Measurements from ENCODE around the gene IL4.

Gene IL4

GRCh38 chr5:132658381-132659302, 15.1 kb upstream of the IL4 start:
- no peak for DNase-seq

GRCh38 chr5:132659598-132660493, 13.9 kb upstream of the IL4 start:
- no peak for DNase-seq

- DNase-seq: no peak
Observed at GRCh38 chr5:132661231-132662003, 12.4 kb upstream of the IL4 start.

- DNase-seq: no peak
Observed at GRCh38 chr5:132662004-132662401, 11.8 kb upstream of the IL4 start.

- no peak for DNase-seq
Observed at GRCh38 chr5:132662925-132663770, 10.6 kb upstream of the IL4 start.

- DNase-seq: no peak
Observed at GRCh38 chr5:132663771-132664695, 9.8 kb upstream of the IL4 start.

- DNase-seq: no peak
Observed at GRCh38 chr5:132664696-132665209, 9.0 kb upstream of the IL4 start.

- DNase-seq: no peak
Observed at GRCh38 chr5:132665574-132666080, 8.2 kb upstream of the IL4 start.

GRCh38 chr5:132666310-132667123, 7.3 kb upstream of the IL4 start:
- no peak for DNase-seq

- DNase-seq: no peak
Observed at GRCh38 chr5:132667309-132667708, 6.5 kb upstream of the IL4 start.

- DNase-seq: no peak
Observed at GRCh38 chr5:132667761-132668705, 5.8 kb upstream of the IL4 start.

- DNase-seq: no peak
Observed at GRCh38 chr5:132668706-132669454, 4.9 kb upstream of the IL4 start.

- DNase-seq: no peak
Observed at GRCh38 chr5:132669455-132669820, 4.4 kb upstream of the IL4 start.

GRCh38 chr5:132669966-132670882, 3.6 kb upstream of the IL4 start:
- no peak for DNase-seq

GRCh38 chr5:132671000-132671399, 2.8 kb upstream of the IL4 start:
- DNase-seq: no peak

GRCh38 chr5:132673488-132673887, 301 bp upstream of the IL4 start:
- no peak for DNase-seq

All from activated naive CD4-positive, alpha-beta T cell (primary cell).